ENCODE data around the gene KLHL26. TPM values are rescaled to one million over a fixed set of nuclear protein-coding genes. Genes with fewer than 3 reads are reported as not detected.

Gene KLHL26
- total and polyA plus RNA-seq, 9 of the 15 experiments (the other 6 are each of a cell fraction or from before 2014, with no cell fraction given) = 0.13 to 13.3 (median 1.4) TPM

GRCh38 chr19:18590273-18591272 lies 46.3 kb upstream of the KLHL26 start (continued):
- TF ChIP-seq POLR2G (IDR thresholded peaks at IDR 0.05; ENCODE audit: low read depth, low read length) (peak; percentile 67), E2F6 (IDR thresholded peaks at IDR 0.05; ENCODE audit: borderline replicate concordance in 1 of 2, extremely low read depth in 1 of 2, insufficient read depth in 1 of 2, insufficient read length in 1 of 2, low read depth in 1 of 2, low read length in 1 of 2, poor library complexity in 1 of 2, severe bottlenecking in 1 of 2) (peak in 1 of 2 experiments; percentile 54), TCF15 (CRISPR knock-in tag; IDR thresholded peaks at IDR 0.05) (no peak), UBTF (IDR thresholded peaks at IDR 0.05; ENCODE audit: borderline replicate concordance in 1 of 2, low read depth in 2 of 2, low read length in 2 of 2) (0 out of 4 replicates have a peak, but pooled peaks of 1 of the 2 experiments have one; percentile 22), CREB1 (IDR thresholded peaks at IDR 0.05) (peak; percentile 69), CREB1 (CRISPR knock-in tag; IDR thresholded peaks at IDR 0.05) (peak; percentile 71; the same call in 1 of the 2 replicates), SMAD1 (IDR thresholded peaks at IDR 0.05; ENCODE audit: low read depth, low read length, partially characterized antibody) (no peak), CTCFL (IDR thresholded peaks at IDR 0.05; ENCODE audit: borderline replicate concordance, insufficient read depth, low read depth, low read length, poor library complexity, severe bottlenecking) (peak; percentile 49), MEF2A (IDR thresholded peaks at IDR 0.05; ENCODE audit: control insufficient read depth, low read depth, low read length) (no peak), RBFOX2 (IDR thresholded peaks at IDR 0.05; ENCODE audit: low read depth, low read length) (peak; percentile 54; the same call in 1 of the 2 replicates), ADNP (tag; IDR thresholded peaks at IDR 0.05) (peak; percentile 58; the same call in 1 of the 2 replicates), SMC3 (conservative IDR thresholded peaks at IDR 0.05; ENCODE audit: insufficient read depth, low read depth, low read length) (0 out of 2 replicates have a peak, but pooled peaks have one; percentile 38), KLF13 (tag; IDR thresholded peaks at IDR 0.05; ENCODE audit: borderline replicate concordance, low read depth) (peak; percentile 58; the same call in 1 of the 2 replicates), SUPT5H (IDR thresholded peaks at IDR 0.05) (0 out of 2 replicates have a peak, but pooled peaks have one; percentile 28), PHF8 (IDR thresholded peaks at IDR 0.05; ENCODE audit: borderline replicate concordance, low read length) (peak; percentile 33; the same call in 1 of the 2 replicates), VEZF1 (CRISPR knock-in tag; IDR thresholded peaks at IDR 0.05) (0 out of 2 replicates have a peak, but pooled peaks have one; percentile 18)
